ENCODE data around the gene SLC29A2.
"Not testable (repeated sequence)": the region's sequence is repeated elsewhere in the genome, so short reads cannot be mapped to it uniquely, and the experiment has no call there.

Gene SLC29A2

GRCh38 chr11:66332371-66333219 is 39.0 kb downstream of the SLC29A2 start:
- DNase-seq, result no peak

- DNase-seq, result no peak
These were observed 39.8 kb downstream of the SLC29A2 start for GRCh38 chr11:66331542-66332370.

- no peak for DNase-seq
These were observed 40.6 kb downstream of the SLC29A2 start for GRCh38 chr11:66330931-66331330.

- DNase-seq, result no peak
These were observed 42.3 kb downstream of the SLC29A2 start for GRCh38 chr11:66329165-66329673.

- peak; percentile 54 for DNase-seq
These were observed 43.0 kb downstream of the SLC29A2 start for GRCh38 chr11:66328302-66329144.

- no peak for DNase-seq
These were observed 43.6 kb downstream of the SLC29A2 start for GRCh38 chr11:66328031-66328301.

- no peak for DNase-seq
These were observed 44.2 kb downstream of the SLC29A2 start for GRCh38 chr11:66327171-66328030.

- no peak for DNase-seq
These were observed 45.1 kb downstream of the SLC29A2 start for GRCh38 chr11:66326261-66327111.

GRCh38 chr11:66325263-66325671 is 46.3 kb downstream of the SLC29A2 start:
- no peak for DNase-seq

- no peak for DNase-seq
These were observed 46.9 kb downstream of the SLC29A2 start for GRCh38 chr11:66324664-66325063.

- DNase-seq, result no peak
These were observed 47.9 kb downstream of the SLC29A2 start for GRCh38 chr11:66323684-66324083.

- no peak for DNase-seq
These were observed 48.7 kb downstream of the SLC29A2 start for GRCh38 chr11:66322732-66323427.

GRCh38 chr11:66321606-66322005 is 50.0 kb downstream of the SLC29A2 start:
- DNase-seq, result no peak

- DNase-seq, result not testable (repeated sequence)
These were observed 50.8 kb downstream of the SLC29A2 start for GRCh38 chr11:66320748-66321147.

- DNase-seq, result not testable (repeated sequence)
These were observed 51.3 kb downstream of the SLC29A2 start for GRCh38 chr11:66320289-66320688.

- DNase-seq, result no peak
These were observed 53.0 kb downstream of the SLC29A2 start for GRCh38 chr11:66318600-66318970.

GRCh38 chr11:66317723-66318599 is 53.6 kb downstream of the SLC29A2 start:
- DNase-seq, result no peak

- no peak for DNase-seq
These were observed 54.2 kb downstream of the SLC29A2 start for GRCh38 chr11:66317322-66317722.

- DNase-seq, result no peak
These were observed 54.7 kb downstream of the SLC29A2 start, which contains the start of gene CD248 for GRCh38 chr11:66316849-66317251. Gene CD248 (minus strand): TSS chr11:66317044. CDS start chr11:66317027, 17 bp downstream.

Data from DMS153 (cell line).